Stimulated activated CD4-positive, alpha-beta T cell treated with anti-CD3 and anti-CD28 coated beads, Interleukin-1b, Interleukin-23, amount 100 ng/mL, for 48 hours (primary cell): ENCODE results near the gene OR6F1.
"Not testable (repeated sequence)": the region's sequence is repeated elsewhere in the genome, so short reads cannot be mapped to it uniquely, and the experiment has no call there.

Source experiments
- DNase-seq: peaks from one replicate; pipeline ENCODE4 v3.0.0-alpha.2; 2020

Gene OR6F1

GRCh38 chr1:247716546-247716945 lies at the start of gene OR6F1:
TSS of gene OR6F1 (minus strand) at chr1:247716646. CDS start at chr1:247712755, 3,891 bp downstream.
- no peak for DNase-seq

GRCh38 chr1:247760456-247760855 lies 44.0 kb upstream of the OR6F1 start, which contains the start of gene OR1C1:
TSS of gene OR1C1 (minus strand) at chr1:247760556. CDS start at chr1:247758406, 2,150 bp downstream.
- no peak for DNase-seq

GRCh38 chr1:247754311-247754710 lies 37.9 kb upstream of the OR6F1 start:
- DNase-seq = not testable (repeated sequence)

GRCh38 chr1:247749870-247750269 lies 33.4 kb upstream of the OR6F1 start:
- DNase-seq = no peak

GRCh38 chr1:247748041-247748440 lies 31.6 kb upstream of the OR6F1 start, which contains the start of gene OR14A2:
TSS of gene OR14A2 (minus strand) at chr1:247748141.
- DNase-seq = no peak

GRCh38 chr1:247747616-247748015 lies 31.2 kb upstream of the OR6F1 start:
- DNase-seq = no peak

GRCh38 chr1:247746391-247746935 lies 30.0 kb upstream of the OR6F1 start:
- DNase-seq = no peak

GRCh38 chr1:247742215-247742760 lies 25.8 kb upstream of the OR6F1 start:
- DNase-seq = not testable (repeated sequence)

- no peak for DNase-seq
Measured at GRCh38 chr1:247741756-247742155, 25.3 kb upstream of the OR6F1 start.

GRCh38 chr1:247740721-247741120 lies 24.3 kb upstream of the OR6F1 start:
- DNase-seq = no peak

GRCh38 chr1:247738315-247738714 lies 21.9 kb upstream of the OR6F1 start, which contains the start of gene OR14K1:
TSS of gene OR14K1 (plus strand) at chr1:247738615. CDS start at chr1:247738615, 0 bp downstream.
- DNase-seq = no peak

- DNase-seq = no peak
Measured at GRCh38 chr1:247721222-247721621, 4.8 kb upstream of the OR6F1 start.

GRCh38 chr1:247713753-247714152 lies 2.7 kb downstream of the OR6F1 start:
- DNase-seq = no peak

GRCh38 chr1:247710681-247711080 lies 5.8 kb downstream of the OR6F1 start:
- DNase-seq = not testable (repeated sequence)

- DNase-seq = no peak
Measured at GRCh38 chr1:247701338-247701737, 15.1 kb downstream of the OR6F1 start.

- DNase-seq = peak; percentile 35
Measured at GRCh38 chr1:247681288-247681897, 35.1 kb downstream of the OR6F1 start.

GRCh38 chr1:247680171-247680570 lies 36.3 kb downstream of the OR6F1 start:
- no peak for DNase-seq

- no peak for DNase-seq
Measured at GRCh38 chr1:247679639-247680038, 36.8 kb downstream of the OR6F1 start, which contains the start of gene OR13G1. TSS of gene OR13G1 (minus strand) at chr1:247679739. CDS start at chr1:247673041, 6,698 bp downstream.

GRCh38 chr1:247669225-247669624 lies 47.2 kb downstream of the OR6F1 start:
- DNase-seq = no peak
